K562 (cell line): ENCODE measurements around the gene NDUFAF8. TPM values are rescaled to one million over a fixed set of nuclear protein-coding genes. Genes with fewer than 3 reads are reported as not detected.

Source experiments
- ATAC-seq: fragments of 200-7000 bp; cut with Tn5 transposase; 3 replicates; pipeline ENCODE4 v1.9.1; 2020; ENCODE audit warnings: moderate library complexity
- BruUV-seq: library from RNA; stranded (reverse); fragments of 400-500 nt; replicated peaks from 2 replicates; lab custom pipeline; 2021; lab: Mats Ljungman, UMichigan
- CTCF ChIA-PET: fragments of 300-600 bp; formaldehyde crosslinking; extraction: SDS; loops from one replicate; lab custom pipeline; 2021; ENCODE audit warnings: low intra/inter-chr PET ratio; lab: Yijun Ruan, JAX
- POLR2A ChIA-PET: fragments of 300-600, 350-650 bp; sonication (Branson Sonifier 250); formaldehyde crosslinking; extraction: SDS; loops from one replicate; lab custom pipeline; 2021; ENCODE audit warnings: antibody characterized with exemption, inconsistent platforms; lab: Yijun Ruan, JAX
- DNase-seq, 4 experiments: peaks; one replicate each; pipeline versions ENCODE4 v3.0.0 to v3.0.0-alpha.2; 2011 to 2018; ENCODE audit warnings: low spot score in 3 of 4, mixed read lengths in 3 of 4; ENCODE audit errors: extremely low read depth in 1 of 4
- FAIRE-seq: peaks from 2 replicates; lab custom pipeline; 2011; peaks lifted over from hg19 to GRCh38; lab: Jason Lieb, UNC
- H2AFZ ChIP-seq: 2 replicates; pipeline ENCODE4 v1.6.0; 2011; ENCODE audit warnings: low read depth, low read length, control low read depth, inconsistent platforms
- H3K27ac ChIP-seq: fragments of 200-600 bp; 3 replicates; pipeline ENCODE4 v1.8.0; 2011; ENCODE audit warnings: low read depth, mild to moderate bottlenecking, control low read depth, inconsistent platforms, low read length, moderate library complexity, mixed read lengths; ENCODE audit errors: extremely low read depth
- H3K27me3 ChIP-seq, 2 experiments: fragments of 300-600 bp in 1 of 2; 2 replicates in 1 of 2; 3 replicates in 1 of 2; pipeline versions ENCODE4 v1.6.0 to v1.8.0; 2011; ENCODE audit warnings: inconsistent platforms in 2 of 2, low read length in 2 of 2, mild to moderate bottlenecking in 1 of 2, mixed read lengths in 1 of 2, moderate library complexity in 1 of 2; ENCODE audit not compliant: control insufficient read depth in 2 of 2, insufficient read depth in 2 of 2
- H3K36me3 ChIP-seq: fragments of 300-600 bp; 3 replicates; pipeline ENCODE4 v1.8.0; 2011; ENCODE audit warnings: mild to moderate bottlenecking, low read length, inconsistent platforms; ENCODE audit not compliant: control insufficient read depth, insufficient read depth
- H3K4me1 ChIP-seq, 2 experiments: fragments of 200-600 bp in 1 of 2; replicated peaks in 1 of 2; 2 replicates in 1 of 2; 3 replicates in 1 of 2; pipeline versions ENCODE4 v1.5.1 to v1.8.0; 2011; ENCODE audit warnings: inconsistent platforms in 2 of 2, low read length in 2 of 2, mild to moderate bottlenecking in 1 of 2, mixed read lengths in 1 of 2, moderate library complexity in 1 of 2; ENCODE audit not compliant: control insufficient read depth in 2 of 2, insufficient read depth in 2 of 2
- H3K4me2 ChIP-seq: 2 replicates; pipeline ENCODE4 v1.6.1; 2011; ENCODE audit warnings: low read length, control low read depth, inconsistent platforms, mixed read lengths; ENCODE audit not compliant: insufficient read depth
- H3K4me3 ChIP-seq: fragments of 200-600 bp; sonication (generic), shearing (Covaris generic); 2 replicates; pipeline ENCODE4 v1.5.1; 2016; ENCODE audit warnings: control low read depth, inconsistent platforms
- H3K79me2 ChIP-seq: fragments of 200-600 bp; 3 replicates; pipeline ENCODE4 v1.8.0; 2011; ENCODE audit warnings: low read length, inconsistent platforms; ENCODE audit not compliant: control insufficient read depth, insufficient read depth
- H3K9ac ChIP-seq, 2 experiments: 2 replicates each; pipeline versions ENCODE4 v1.6.0 to v1.6.1; 2011; ENCODE audit warnings: low read depth in 2 of 2, low read length in 2 of 2, control low read depth in 1 of 2, inconsistent platforms in 1 of 2, mild to moderate bottlenecking in 1 of 2, mixed read lengths in 1 of 2; ENCODE audit not compliant: insufficient read depth in 1 of 2
- H3K9me1 ChIP-seq: one replicate; pipeline ENCODE4 v1.6.0; 2011; ENCODE audit warnings: inconsistent platforms, mild to moderate bottlenecking, low read length, moderate library complexity; ENCODE audit not compliant: control insufficient read depth, insufficient read depth
- H3K9me3 ChIP-seq: replicated peaks from 2 replicates; pipeline ENCODE4 v1.5.1; 2011; ENCODE audit warnings: low read depth, low read length, inconsistent platforms; ENCODE audit not compliant: control insufficient read depth, insufficient read depth
- H4K20me1 ChIP-seq: replicated peaks from 2 replicates; pipeline ENCODE4 v1.6.1; 2011; ENCODE audit warnings: low read length, inconsistent platforms, mixed read lengths; ENCODE audit not compliant: control insufficient read depth, insufficient read depth
- CUX1 ChIP-seq: fragments of 200-800 bp; sonication (Bioruptor generic); IDR thresholded peaks from 2 replicates; pipeline ENCODE4 v1.6.1; 2016; ENCODE audit warnings: missing genetic modification characterization, missing compliant biosample characterization
- FOXA3 ChIP-seq, 2 experiments: fragments of 450-650 bp in 1 of 2; sonication (generic) in 1 of 2; formaldehyde crosslinking; IDR thresholded peaks in 1 of 2; conservative IDR thresholded peaks in 1 of 2; 2 replicates each; pipeline versions ENCODE4 v1.4.0 to v1.8.0; 2020 to 2022; ENCODE audit warnings: mild to moderate bottlenecking in 2 of 2, missing genetic modification reagents in 1 of 2
- HEY1 ChIP-seq: fragments of 250-450 bp; sonication (Bioruptor Pico); IDR thresholded peaks from 2 replicates; pipeline ENCODE4 v1.5.0; 2020; ENCODE audit warnings: mild to moderate bottlenecking, moderate library complexity, borderline replicate concordance
- MED1 ChIP-seq: sonication (generic); formaldehyde crosslinking; IDR thresholded peaks from 2 replicates; pipeline ENCODE4 v1.8.1; 2023; ENCODE audit warnings: missing genetic modification reagents, borderline replicate concordance
- NONO ChIP-seq, 2 experiments: fragments of 200-400 bp in 1 of 2; fragments of 450-650 bp in 1 of 2; formaldehyde crosslinking in 1 of 2; IDR thresholded peaks; 2 replicates each; pipeline ENCODE4 v1.6.1; 2017; ENCODE audit warnings: low read depth in 2 of 2, mild to moderate bottlenecking in 2 of 2, moderate library complexity in 2 of 2, low read length in 1 of 2
- NR3C1 ChIP-seq: sonication (generic); formaldehyde crosslinking; IDR thresholded peaks from 2 replicates; pipeline ENCODE4 v1.8.1; 2022; ENCODE audit warnings: missing genetic modification reagents
- RFX7 ChIP-seq: fragments of 250-450 bp; sonication (Bioruptor Pico); IDR thresholded peaks from 2 replicates; pipeline ENCODE4 v1.5.1; 2021; ENCODE audit warnings: mild to moderate bottlenecking
- SMAD2 ChIP-seq: fragments of 150-350 bp; IDR thresholded peaks from 2 replicates; pipeline ENCODE4 v1.6.1; 2014; ENCODE audit warnings: low read depth, mild to moderate bottlenecking, low read length
- SMARCB1 ChIP-seq: IDR thresholded peaks from 2 replicates; pipeline ENCODE4 v1.6.1; 2011; ENCODE audit warnings: improper control_type of control experiment, low read depth; ENCODE audit not compliant: insufficient read length
- XRCC4 ChIP-seq: IDR thresholded peaks from one replicate; pipeline ENCODE4 v1.6.1; 2011; ENCODE audit not compliant: insufficient read depth, insufficient read length; ENCODE audit errors: extremely low read depth
- ZBTB11 ChIP-seq, 3 experiments: fragments of 200-800 bp in 1 of 3; fragments of 250-450 bp in 1 of 3; fragments of 450-650 bp in 1 of 3; sonication (Bioruptor Pico) in 1 of 3; sonication (Bioruptor generic) in 1 of 3; formaldehyde crosslinking in 1 of 3; IDR thresholded peaks; 2 replicates each; pipeline versions ENCODE4 v1.6.1 to v1.8.0; 2016 to 2022; ENCODE audit warnings: mild to moderate bottlenecking in 2 of 3, missing genetic modification characterization in 2 of 3, missing compliant biosample characterization in 1 of 3, moderate library complexity in 1 of 3
- ZNF217 ChIP-seq: sonication (generic); formaldehyde crosslinking; IDR thresholded peaks from 2 replicates; pipeline ENCODE4 v1.8.0; 2022; ENCODE audit warnings: mild to moderate bottlenecking, missing genetic modification reagents
- ZNF561 ChIP-seq: fragments of 450-650 bp; formaldehyde crosslinking; conservative IDR thresholded peaks from 2 replicates; pipeline ENCODE4 v1.4.0; 2020; ENCODE audit warnings: mild to moderate bottlenecking, moderate library complexity
- ZNF695 ChIP-seq: fragments of 450-650 bp; formaldehyde crosslinking; IDR thresholded peaks from 2 replicates; pipeline ENCODE4 v1.4.0; 2020; ENCODE audit warnings: mild to moderate bottlenecking, moderate library complexity
- WGBS: fragments of 100-300 bp; shearing (Covaris generic); methylation state at CpG from one replicate; pipeline ENCODE4 v1.1.6; 2016; ENCODE audit warnings: low coverage, mixed read lengths; ENCODE audit not compliant: insufficient coverage; ENCODE audit errors: missing lambda C conversion rate; 5-methylcytosine and 5-hydroxymethylcytosine counted together
- in situ Hi-C: fragments of 300-500 bp; cut with MboI; formaldehyde crosslinking; loops from 4 replicates; pipeline ENCODE4 v1.15.0; 2018; ENCODE audit warnings: inconsistent platforms, mixed read lengths
- intact Hi-C: fragments of 100-400 bp; cut with micrococcal nuclease; formaldehyde crosslinking; loops from 2 replicates; pipeline ENCODE4 v1.14.2; 2022
- polyA plus RNA-seq, 8 experiments: library from polyadenylated mRNA; depleted of rRNA in 4 of 8; stranded (reverse) in 5 of 8; unstranded in 3 of 8; fragments of >200 nt; fragmentation: Nextera tagmentation in 2 of 8; fragmentation: Illumina TruSeq in 1 of 8; extraction: Ambion mirVana in 2 of 8; extraction: Trizol in 1 of 8; gene quantifications; 2 replicates each; pipeline versions ENCODE4 v1.2.1 to v1.2.3, GENCODE V29; 2011 to 2014; ENCODE audit warnings: inconsistent platforms in 1 of 8, missing spikeins in 1 of 8
- total RNA-seq, 7 experiments: library from RNA; depleted of rRNA in 6 of 7; stranded (reverse); fragments of >200 nt in 6 of 7; fragmentation: Illumina TruSeq in 2 of 7; extraction: Trizol in 2 of 7; gene quantifications; 2 replicates each; pipeline versions ENCODE4 v1.2.1 to v1.2.3, GENCODE V29; 2011 to 2021; ENCODE audit warnings: low replicate concordance in 1 of 7

NDUFAF8 gene
- total and polyA plus RNA-seq, 9 of the 15 experiments (the other 6 are each of a cell fraction or from before 2014, with no cell fraction given) = 13.5 to 144 (median 90.0) TPM

GRCh38 chr17:81264640-81265039 is 25.5 kb downstream of the NDUFAF8 start:
- Histone ChIP-seq H3K9me1 (no peaks in the 10 kb centered on the region), H3K79me2 (no peaks in the 10 kb centered on the region), H3K4me3 (no peak overlapping the region), H3K9me3 (no peaks in the 10 kb centered on the region), H3K4me1 (peaks cover 2 to 32% of the 10 kb centered on the region in 2 experiments; a peak in 3 of 5 replicates), H3K27ac (no peak overlapping the region), H4K20me1 (no peaks in the 10 kb centered on the region), H3K9ac (peak overlapping the region in 1 of 2 experiments; percentile 47; a peak in 2 of 4 replicates), H3K27me3 (no peaks in the 10 kb centered on the region), H3K4me2 (no peak overlapping the region), H3K36me3 (peaks cover 69% of the 10 kb centered on the region; the same call in 2 of the 3 replicates), H2AFZ (no peak overlapping the region)
- BruUV-seq = no TSS peak
- ATAC-seq (no peak), DNase-seq (no peak), FAIRE-seq (no peak)
- WGBS = 97% methylated on average over 9 of the region's 12 CpGs
- in situ Hi-C loops = no loop called here
- ChIA-PET CTCF (interaction anchor here (0.6 kb wide), 1 partner anchor 148 kb away, joined by 3 read pairs; no protein-coding TSS in a partner anchor), POLR2A (no interaction called here)
- intact Hi-C loops = no loop called here
- TF ChIP-seq SMAD2 (no peak), MED1 (CRISPR knock-in tag) (no peak), ZNF695 (CRISPR knock-in tag) (no peak), ZNF217 (CRISPR knock-in tag) (no peak), FOXA3 (CRISPR knock-in tag; conservative IDR thresholded peaks at IDR 0.05 in 1 of 2, IDR thresholded peaks at IDR 0.05 in 1 of 2) (no peak), NONO (IDR thresholded peaks at IDR 0.05; ENCODE audit: low read depth in 2 of 2, low read length in 1 of 2) (no peak), SMARCB1 (no peak), ZBTB11 (CRISPR knock-in tag; IDR thresholded peaks at IDR 0.05) (no peak), XRCC4 (no peak), ZNF561 (CRISPR knock-in tag) (no peak), NR3C1 (CRISPR knock-in tag) (no peak), HEY1 (no peak), CUX1 (CRISPR knock-in tag) (no peak), RFX7 (CRISPR knock-in tag) (no peak)
